Measurements from ENCODE around the gene CNNM3.

GRCh38 chr2:96797066-96797625, 18.9 kb upstream of the CNNM3 start:
- no peak for TF ChIP-seq HOXA7 (CRISPR knock-in tag; IDR thresholded peaks at IDR 0.05; ENCODE audit: borderline replicate concordance)
- no peak for TF ChIP-seq ZNF114 (tag by site-specific recombination; IDR thresholded peaks at IDR 0.05)
- no peak for TF ChIP-seq ZNF175 (tag by site-specific recombination; IDR thresholded peaks at IDR 0.05)
- no peak for TF ChIP-seq KLF16 (tag by site-specific recombination; IDR thresholded peaks at IDR 0.05)
- TF ChIP-seq OVOL3 (tag by site-specific recombination; IDR thresholded peaks at IDR 0.05) = no peak
- no peak for TF ChIP-seq CTCF (tag by site-specific recombination; IDR thresholded peaks at IDR 0.05)
- TF ChIP-seq, protein P1, sequence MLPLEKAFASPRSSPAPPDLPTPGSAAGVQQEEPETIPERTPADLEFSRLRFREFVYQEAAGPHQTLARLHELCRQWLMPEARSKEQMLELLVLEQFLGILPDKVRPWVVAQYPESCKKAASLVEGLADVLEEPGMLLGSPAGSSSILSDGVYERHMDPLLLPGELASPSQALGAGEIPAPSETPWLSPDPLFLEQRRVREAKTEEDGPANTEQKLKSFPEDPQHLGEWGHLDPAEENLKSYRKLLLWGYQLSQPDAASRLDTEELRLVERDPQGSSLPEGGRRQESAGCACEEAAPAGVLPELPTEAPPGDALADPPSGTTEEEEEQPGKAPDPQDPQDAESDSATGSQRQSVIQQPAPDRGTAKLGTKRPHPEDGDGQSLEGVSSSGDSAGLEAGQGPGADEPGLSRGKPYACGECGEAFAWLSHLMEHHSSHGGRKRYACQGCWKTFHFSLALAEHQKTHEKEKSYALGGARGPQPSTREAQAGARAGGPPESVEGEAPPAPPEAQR (tag by site-specific recombination; IDR thresholded peaks at IDR 0.05) = no peak
- TF ChIP-seq, protein P2, sequence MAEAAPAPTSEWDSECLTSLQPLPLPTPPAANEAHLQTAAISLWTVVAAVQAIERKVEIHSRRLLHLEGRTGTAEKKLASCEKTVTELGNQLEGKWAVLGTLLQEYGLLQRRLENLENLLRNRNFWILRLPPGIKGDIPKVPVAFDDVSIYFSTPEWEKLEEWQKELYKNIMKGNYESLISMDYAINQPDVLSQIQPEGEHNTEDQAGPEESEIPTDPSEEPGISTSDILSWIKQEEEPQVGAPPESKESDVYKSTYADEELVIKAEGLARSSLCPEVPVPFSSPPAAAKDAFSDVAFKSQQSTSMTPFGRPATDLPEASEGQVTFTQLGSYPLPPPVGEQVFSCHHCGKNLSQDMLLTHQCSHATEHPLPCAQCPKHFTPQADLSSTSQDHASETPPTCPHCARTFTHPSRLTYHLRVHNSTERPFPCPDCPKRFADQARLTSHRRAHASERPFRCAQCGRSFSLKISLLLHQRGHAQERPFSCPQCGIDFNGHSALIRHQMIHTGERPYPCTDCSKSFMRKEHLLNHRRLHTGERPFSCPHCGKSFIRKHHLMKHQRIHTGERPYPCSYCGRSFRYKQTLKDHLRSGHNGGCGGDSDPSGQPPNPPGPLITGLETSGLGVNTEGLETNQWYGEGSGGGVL (tag by site-specific recombination; IDR thresholded peaks at IDR 0.05) = no peak
- no peak for TF ChIP-seq SETDB1 (IDR thresholded peaks at IDR 0.05; ENCODE audit: insufficient read length, low read length)
- TF ChIP-seq ZNF274 (IDR thresholded peaks at IDR 0.05; ENCODE audit: low read length) = no peak
- no peak for TF ChIP-seq ZNF274 (tag by site-specific recombination; IDR thresholded peaks at IDR 0.05; ENCODE audit: borderline replicate concordance)
- no peak for TF ChIP-seq ZNF558 (tag by site-specific recombination; IDR thresholded peaks at IDR 0.05)
- TF ChIP-seq SP2 (tag by site-specific recombination; IDR thresholded peaks at IDR 0.05) = no peak
- TF ChIP-seq PATZ1 (tag by site-specific recombination; IDR thresholded peaks at IDR 0.05) = no peak
